ENCODE results near the gene PSMD13.
"Not testable (repeated sequence)": the region's sequence is repeated elsewhere in the genome, so short reads cannot be mapped to it uniquely, and the experiment has no call there.

The PSMD13 gene

DNA sequence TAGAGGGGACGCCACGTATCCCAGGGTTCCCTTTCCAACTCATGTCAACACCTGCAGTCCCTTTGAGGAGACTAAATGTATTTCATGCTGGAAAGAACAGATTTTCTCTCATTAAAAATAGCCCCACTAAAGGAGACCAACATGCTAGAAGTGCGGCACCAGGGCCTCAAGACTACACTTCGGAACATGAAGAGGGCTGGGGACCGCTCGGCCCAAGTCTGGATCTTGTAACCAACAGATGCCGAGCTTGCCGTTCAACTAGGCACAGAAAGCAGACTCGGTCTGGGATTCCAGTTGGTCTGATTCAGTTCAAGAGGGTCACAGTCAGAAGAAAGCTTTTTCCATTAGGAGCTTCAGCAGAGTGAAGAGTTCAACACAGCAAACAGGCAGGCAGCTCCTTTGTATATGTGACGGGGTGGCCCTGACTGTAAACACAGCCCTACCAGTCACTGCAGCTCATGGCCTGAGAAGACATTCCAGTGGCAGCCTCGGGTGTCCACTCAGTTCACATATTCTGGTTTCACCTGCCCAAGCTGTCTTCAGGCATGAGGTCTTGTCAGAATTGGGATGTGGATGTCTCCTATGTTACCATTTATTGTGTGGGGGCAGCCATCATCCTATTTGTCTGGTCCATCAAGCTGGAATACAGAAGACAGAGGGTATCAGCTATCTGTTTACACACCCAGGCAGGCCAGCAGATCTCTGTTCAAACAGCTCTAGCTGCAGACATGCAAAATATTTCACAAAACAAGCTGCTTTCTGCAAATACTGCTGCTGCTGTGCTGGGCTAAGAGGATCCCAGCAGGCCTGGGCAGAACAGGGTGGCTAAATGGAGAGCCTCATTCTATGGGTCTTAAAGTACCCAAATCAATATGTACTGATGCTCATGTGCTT is 20.4 kb upstream of the PSMD13 start:
- no peak overlapping the region for H3K4me3 ChIP-seq (ENCODE audit: low read depth, low read length)

DNA sequence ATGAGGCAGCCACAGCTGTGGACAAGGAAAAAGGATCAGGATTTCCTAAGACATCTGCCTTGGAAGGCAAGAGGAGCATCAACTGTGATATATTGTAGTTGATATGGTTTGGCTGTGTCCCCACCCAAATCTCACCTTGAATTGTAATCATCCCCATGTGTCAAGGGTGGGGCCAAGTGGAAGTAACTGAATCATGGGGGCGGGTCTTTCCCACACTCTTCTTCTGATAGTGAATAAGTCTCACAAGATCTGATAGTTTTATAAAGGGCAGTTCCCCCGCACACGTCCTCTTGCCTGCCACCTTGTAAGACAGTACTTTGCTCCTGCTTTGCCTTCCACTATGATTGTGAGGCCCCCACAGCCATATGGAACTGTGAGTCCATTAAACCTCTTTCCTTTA is 19.1 kb upstream of the PSMD13 start:
- no peak overlapping the region for H3K4me3 ChIP-seq (ENCODE audit: low read depth, low read length)

DNA sequence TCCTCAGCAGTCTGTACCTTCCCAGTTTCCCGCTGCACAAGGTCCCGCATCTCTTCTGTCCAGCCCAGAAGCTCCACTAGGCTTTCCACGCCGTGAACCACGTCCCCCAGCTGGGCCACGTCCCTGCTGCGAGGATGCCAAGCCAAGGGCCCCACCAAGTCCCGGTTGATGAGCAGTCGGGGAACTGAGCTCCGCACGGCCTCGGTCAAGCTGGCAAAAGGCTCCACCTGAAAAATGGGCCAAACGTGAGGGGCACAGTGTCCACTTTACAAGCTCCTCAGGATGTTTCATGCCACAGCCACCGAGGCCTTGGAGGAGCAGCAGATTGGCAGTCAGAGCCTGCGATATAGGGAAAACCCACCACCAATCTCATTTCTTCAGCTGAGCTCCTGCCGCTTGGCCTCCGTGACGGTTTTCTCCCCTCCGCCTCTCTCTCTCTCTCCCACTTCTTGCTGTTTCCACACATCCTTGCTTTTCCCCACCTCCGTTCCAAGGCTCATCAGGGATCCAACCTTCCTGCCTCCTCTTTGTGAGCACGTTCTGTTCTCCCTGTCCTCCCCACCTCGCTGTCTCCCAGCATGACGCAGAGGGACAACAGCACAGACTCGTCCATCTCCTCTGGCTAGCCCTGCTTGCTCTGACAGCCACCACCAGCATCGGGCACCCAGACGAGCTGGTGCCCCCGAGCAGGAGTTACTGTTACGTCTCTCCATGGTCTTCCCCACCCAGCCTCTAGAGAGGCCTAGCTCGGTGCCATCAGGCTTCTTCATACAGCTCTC is 17.8 kb upstream of the PSMD13 start:
- no peak overlapping the region for H3K4me3 ChIP-seq (ENCODE audit: low read depth, low read length)

DNA sequence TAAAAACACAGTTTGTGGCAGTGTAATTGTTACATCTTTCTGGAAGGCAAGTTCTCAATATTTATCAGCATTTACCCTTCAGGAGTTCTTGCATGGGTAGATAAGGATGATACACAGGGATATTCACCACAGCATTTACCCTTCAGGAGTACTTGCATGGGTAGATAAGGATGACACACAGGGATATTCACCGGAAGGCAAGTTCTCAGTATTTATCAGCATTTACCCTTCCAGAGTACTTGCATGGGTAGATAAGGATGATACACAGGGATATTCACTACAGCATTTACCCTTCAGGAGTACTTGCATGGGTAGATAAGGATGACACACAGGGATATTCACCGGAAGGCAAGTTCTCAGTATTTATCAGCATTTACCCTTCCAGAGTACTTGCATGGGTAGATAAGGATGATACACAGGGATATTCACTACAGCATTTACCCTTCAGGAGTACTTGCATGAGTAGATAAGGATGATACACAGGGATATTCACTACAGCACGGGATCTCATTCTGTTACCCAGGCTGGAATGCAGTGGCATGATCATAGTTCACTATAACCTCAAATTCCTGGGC is 16.0 kb upstream of the PSMD13 start:
- H3K4me3 ChIP-seq (ENCODE audit: low read depth, low read length): not testable (repeated sequence)

DNA sequence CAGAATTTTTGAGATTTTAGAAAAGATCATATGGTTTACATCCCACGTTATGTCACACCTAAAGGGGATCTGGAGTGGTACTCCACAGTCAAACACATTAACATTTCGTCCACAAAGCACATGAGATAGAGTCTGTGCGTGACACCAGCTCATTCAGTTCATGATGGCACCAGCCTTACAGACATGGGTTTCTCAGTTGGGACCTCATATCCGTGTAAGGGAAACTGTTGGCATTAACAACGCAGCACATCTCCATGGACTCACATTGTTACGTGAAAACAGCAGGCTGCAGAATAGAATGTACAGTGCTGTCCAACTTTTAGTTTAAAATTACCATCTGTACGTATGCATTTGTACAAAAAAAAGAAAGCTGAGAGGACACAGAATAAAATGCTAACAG is 15.2 kb upstream of the PSMD13 start:
- H3K4me3 ChIP-seq (ENCODE audit: low read depth, low read length): no peak overlapping the region

DNA sequence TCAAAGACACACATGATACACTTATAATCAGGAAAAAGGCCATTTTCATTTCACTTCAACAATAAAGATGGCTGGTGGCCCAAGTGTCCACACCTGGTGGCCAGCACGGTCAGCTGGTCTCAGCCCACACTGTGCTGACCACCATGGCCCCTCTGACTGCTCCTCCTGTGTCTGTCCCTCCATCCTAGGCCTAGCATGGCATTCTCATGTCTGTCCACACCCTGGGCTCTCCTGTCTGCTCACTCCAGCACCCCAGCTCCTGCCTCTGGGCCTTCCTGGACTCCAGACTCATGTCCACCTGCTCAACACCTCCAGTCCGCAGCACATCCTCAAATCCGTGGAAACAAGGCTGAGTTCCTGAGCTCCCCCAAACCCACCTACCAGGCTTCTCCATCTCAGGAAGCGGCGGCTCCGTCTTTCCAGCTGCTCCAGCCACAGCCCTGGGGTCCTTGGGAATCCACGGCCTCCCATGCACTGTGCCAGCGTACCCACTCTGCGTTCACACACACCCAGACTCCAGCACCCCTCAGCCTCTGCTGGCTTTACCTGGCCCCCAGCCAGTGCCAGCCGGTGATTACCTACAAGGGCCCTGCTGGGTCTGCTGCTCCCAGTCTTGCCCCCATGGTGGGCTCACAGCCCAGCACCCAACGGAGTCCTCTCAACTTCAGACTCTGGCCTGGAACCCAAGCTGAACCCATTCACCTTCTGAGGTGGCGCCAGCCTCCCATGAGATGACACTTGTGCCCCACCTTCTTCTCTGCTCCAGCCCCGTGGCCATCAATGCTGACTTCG is 14.6 kb upstream of the PSMD13 start:
- no peak overlapping the region for H3K4me3 ChIP-seq (ENCODE audit: low read depth, low read length)

DNA sequence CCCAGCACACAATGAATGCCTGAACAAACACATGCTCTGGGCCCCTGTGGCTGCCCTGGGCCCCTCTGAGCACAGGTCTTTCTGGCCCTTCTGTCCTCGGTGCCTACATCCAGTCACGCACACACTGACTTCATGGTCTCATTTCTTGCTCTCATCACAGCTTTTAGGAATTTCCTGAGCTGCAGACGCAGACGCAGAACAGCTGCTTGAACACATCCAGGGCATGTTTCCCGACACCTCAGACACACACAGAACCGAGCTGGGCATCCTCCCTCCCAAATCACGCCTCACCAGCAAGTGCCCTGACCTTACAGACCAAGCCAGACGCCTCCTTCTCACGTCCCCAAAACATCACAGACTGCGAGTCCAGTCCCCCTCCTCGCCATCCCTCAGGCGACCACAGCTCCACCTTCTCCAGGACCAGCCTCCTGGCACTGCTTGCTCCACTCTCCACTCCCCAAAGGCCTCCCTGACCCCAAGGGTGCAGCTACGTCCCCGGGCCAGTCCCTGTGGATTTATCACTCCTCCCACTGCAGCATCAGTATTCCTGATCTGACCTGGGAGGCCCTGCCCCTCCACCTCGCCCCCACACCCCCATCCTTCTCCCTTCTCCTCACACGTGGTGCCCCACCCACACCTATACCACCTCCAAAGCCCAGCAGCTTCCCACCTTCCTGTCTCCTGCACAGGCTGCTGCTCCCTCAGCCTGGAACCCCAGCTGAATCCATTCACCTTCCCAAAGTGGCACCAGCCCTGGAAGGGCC is 13.6 kb upstream of the PSMD13 start:
- no peak overlapping the region for H3K4me3 ChIP-seq (ENCODE audit: low read depth, low read length)

DNA sequence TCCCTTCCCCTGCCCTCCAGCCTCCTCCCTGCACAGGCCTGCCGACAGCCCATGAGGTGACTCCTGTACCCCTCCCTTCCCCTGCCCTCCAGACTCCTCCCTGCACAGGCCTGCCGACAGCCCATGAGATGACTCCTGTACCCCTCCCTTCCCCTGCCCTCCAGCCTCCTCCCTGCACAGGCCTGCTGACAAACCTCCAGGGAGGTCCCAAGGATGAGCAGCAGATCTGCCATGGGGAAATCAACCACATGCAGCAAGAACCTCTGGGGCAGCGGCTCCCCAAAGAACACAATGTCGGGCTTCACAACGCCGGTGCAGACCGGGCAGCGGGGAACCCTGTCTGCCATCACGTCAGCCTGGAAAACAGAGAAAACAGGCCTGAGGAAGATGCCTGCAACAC is 12.9 kb upstream of the PSMD13 start:
- no peak overlapping the region for H3K4me3 ChIP-seq (ENCODE audit: low read depth, low read length)

DNA sequence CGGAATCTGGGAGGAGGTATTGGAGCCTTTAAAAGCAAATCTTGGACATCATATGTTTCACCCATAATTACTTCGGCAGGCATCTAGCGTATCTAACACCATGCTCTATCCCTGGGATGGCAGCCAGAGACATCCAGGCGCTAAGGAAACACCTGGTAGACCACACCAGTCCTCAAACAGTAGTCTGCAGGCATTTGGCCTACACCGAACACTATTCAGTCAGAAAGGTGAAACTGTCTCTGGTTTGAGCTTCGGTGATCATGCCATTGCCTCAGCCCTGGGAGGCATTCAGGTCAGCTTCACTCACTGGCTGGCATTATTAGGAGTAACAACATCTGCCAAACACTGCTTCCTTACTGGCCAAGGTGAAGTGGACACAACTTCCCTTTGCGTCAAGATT is 12.4 kb upstream of the PSMD13 start:
- H3K4me3 ChIP-seq (ENCODE audit: low read depth, low read length): no peak overlapping the region

DNA sequence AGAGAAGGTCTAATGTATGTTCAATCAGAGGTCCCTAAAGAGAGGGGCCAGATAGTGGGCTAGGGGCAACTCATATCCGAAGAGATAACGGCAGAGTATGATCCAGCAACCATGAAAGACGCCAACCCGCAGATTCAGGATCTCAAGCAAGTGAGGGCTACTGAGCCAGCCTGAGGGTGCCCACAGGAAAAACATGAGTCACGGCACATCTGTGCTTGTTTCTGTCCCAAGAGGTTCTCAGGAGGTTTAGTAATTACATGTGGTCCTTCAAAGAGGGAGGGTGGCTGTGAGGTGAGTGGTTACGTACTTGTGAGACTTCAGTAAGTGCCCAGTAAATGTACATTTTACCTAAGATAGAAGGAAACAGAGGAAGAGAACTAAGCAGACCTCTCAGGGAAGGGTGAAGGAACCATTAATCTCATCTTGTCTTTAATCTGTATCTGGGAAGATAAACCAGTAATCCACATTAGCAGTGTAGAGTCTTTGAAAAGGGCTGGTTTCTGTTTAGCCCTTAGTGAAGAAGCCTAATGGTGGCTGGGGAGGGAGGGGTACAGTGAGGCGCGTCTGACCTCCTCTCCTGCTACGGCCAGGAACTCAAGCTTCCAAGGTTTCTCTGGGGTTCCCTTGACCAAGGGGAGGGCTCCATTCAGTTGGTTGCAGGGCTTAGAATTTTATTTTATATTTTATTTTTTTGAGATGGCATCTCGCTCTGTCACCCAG is 10.9 kb upstream of the PSMD13 start:
- H3K4me3 ChIP-seq (ENCODE audit: low read depth, low read length): no peak overlapping the region

DNA sequence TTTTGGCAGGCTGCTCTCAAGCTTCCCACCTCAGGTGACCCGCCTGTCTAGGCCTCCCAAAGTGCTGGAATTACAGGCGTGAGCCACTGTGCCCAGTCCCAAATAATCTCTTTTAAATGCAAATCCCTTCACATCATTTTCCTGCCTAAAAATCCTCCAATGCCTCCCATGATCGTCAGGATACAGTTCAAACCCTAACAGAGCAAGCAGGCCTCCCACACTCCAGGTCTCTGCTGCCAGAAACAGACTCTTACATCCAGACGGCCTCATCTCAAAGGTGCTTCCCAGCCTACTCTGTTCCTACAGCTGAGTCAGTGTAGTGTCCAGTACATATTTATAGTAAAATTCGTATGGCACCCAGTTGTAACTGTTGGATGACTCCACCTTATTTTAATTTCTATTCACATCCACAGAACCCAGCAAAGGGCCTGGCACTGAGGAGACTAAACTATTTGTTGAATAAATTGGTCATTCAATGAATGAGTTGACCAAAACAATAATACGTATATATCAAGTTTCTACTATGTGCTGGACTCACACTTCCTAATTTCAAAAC is 8.9 kb upstream of the PSMD13 start:
- no peak overlapping the region for H3K4me3 ChIP-seq (ENCODE audit: low read depth, low read length)

DNA sequence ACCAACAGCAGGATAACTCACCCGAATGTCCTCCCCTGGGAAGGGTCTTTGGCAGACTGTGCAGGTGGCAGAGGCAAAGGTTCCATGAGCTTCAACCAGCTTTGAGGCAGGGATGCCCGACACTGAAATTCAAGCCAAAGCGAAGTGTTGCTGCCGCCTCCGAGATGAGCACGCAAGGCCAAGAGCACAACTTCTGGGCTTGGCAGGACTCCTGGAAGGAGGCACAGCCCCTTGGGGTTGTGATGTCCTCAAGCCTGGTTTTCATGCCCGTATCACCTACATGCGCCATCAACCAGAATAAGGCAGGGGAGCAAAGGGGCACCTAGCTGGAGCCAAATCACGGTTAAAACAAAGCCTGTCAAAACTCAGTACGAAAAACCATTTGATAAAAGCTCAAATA is 6.3 kb upstream of the PSMD13 start:
- H3K4me3 ChIP-seq (ENCODE audit: low read depth, low read length): no peak overlapping the region

DNA sequence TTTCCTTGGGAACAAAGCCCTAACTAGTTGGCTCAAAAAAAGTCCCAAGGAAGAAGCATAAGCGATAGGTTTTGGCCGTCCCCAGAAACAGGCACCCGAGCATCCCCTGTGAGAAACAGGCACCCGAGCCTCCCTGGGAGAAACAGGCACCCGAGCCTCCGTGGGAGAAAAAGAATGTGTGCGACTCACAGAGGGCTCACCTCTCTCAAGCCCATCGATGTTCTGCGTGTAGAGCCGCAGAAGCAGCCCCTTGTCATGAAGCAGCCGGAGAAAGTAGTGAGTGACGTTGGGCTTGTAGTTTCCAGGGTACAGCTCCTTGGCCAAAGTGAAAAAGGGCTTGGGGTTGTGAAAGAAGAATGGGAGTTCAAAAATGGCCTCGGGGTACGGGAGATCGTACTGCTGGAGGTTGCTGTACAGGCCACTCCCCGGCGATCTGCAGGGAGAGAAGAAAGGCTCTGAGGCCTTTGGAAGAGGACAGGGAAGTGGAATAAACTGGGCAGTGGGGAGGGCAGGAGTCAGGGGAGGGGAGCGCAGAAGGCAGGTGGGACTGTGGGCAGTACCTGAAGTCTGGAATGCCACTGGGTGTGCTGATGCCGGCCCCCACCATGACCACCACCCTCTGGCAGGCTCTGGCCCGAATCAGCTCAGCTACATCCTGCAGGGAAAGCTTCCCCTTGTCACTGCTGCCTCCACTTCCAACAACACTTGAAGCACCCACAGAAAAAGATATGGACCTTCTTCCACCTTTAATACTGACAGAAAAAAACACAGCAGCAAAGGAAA is 3.8 kb upstream of the PSMD13 start:
- H3K4me3 ChIP-seq (ENCODE audit: low read depth, low read length): no peak overlapping the region

DNA sequence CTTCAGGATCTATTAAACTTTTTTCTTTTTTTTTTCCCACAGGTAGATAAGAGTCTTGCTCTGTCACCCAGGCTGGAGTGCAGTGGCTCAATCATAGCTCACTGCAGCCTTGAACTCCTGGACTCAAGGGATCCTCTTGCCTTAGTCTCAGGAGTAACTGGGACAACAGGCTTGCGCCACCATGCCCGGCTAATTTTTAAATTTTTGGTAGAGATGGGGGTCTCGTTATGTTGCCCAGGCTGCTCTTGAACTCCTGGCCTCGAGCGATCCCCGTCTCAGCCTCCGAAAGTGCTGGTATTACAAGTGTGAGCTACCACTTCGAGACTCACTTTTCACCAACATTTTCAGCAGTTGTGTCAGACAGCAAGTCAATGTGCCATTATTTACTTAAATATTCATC is 1.6 kb upstream of the PSMD13 start:
- peak overlapping the region; percentile 50 for H3K4me3 ChIP-seq (ENCODE audit: low read depth, low read length)

DNA sequence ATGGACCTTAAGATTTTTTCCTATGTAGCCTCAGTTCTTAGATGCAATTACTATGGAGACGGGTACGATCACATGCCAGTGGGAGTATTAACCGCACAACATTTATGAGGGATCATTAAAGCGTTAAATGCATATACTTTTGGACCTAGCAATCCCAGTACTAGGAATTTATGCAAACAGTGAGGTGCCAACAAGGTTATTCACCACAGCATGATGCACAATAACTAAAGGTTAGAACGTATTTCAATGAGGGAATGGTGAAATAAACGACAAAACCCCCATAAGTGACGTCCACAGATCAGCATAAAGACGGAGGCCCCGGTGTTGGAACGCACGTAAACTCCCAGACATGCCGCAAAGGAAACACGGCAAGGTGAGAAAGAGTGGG is 1.2 kb upstream of the PSMD13 start:
- peak overlapping the region; percentile 50 for H3K4me3 ChIP-seq (ENCODE audit: low read depth, low read length)

DNA sequence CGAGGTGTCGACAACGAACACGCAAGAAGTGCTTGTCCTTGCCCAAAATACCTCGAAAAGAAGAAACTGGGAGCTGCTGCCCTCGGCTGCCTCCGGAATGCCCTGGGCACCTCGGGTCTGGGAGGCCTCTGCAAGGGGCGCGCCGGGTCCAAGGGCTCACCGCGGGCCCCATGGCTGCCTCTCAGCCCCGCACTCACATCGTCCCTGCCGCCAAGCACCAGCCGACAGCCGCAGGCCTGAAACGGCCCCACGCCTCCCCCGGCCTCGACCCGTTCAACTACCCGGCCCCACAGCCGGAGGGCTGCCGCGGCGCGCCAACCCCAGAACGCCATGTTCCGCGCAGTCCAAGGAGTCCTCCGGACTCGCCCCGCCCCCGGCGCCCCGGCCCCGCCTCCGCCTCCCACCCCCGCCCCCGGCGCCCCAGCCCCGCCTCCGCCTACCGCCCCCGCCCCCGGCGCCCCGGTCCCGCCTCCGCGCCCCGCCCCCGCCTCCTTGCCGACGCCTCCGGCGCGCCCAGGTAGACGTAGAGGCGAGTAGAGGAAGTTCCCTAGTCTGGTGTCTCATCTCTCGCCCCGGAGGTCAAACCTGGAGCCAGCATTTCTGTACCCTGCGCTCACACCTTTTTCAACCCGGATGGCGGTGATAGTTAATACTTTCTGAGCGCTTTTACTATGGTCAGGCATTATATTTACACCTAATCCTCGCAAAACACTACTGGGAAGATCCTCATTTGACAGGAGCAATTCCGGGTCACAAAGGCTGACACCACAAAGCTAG is 591 bp upstream of the PSMD13 start, which contains the start of gene SIRT3:
SIRT3 (minus strand) TSS at position 346 of the 777 bp plus-strand sequence; CDS start at position 332, 14 bp downstream.
- peak within 1 kb of the TSS; percentile 90 for H3K4me3 ChIP-seq (ENCODE audit: low read depth, low read length)

DNA sequence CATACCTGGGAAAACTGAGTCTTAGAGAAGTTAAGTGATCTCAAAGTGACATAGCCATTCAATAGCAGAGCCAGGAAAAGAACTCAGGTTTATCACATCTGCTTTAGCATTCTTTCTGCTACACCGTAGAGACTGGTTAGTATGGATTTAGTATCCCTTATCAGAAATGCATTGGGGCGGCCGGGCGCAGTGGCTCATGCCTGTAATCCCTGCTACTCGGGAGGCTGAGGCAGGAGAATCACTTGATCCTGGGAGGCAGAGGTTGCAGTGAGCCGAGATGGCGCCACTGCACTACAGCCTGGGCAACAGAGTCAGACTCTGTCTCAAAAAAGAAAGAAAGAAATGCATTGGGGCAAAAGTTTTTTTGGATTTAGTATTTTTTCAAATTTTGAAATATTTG is 1.6 kb downstream of the PSMD13 start:
- H3K4me3 ChIP-seq (ENCODE audit: low read depth, low read length): not testable (repeated sequence)

DNA sequence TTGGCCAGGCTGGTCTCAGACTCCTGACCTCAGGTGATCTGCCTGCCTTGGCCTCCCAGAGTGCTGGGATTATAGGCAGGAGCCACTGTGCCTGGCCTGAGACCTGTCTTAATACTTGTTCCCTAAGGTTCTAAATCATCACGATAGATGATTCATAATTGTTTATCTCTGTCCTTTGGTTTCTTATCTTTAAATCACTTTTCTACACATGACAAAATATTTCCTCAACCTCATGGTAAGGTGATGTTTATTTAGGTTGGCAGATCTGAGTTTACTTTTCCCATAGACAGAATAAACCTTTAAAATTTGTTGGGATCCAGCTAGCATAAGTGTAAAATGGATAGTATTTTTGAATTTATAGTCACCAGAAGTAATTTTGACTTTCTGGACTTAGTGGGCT is 3.5 kb downstream of the PSMD13 start:
- H3K4me3 ChIP-seq (ENCODE audit: low read depth, low read length): no peak overlapping the region
